Breast epithelium (tissue), 4 donors: Measurements from ENCODE around the gene RCHY1. TPM values are rescaled to one million over a fixed set of nuclear protein-coding genes. Genes with fewer than 3 reads are reported as not detected.
"Not testable (repeated sequence)": the region's sequence is repeated elsewhere in the genome, so short reads cannot be mapped to it uniquely, and the experiment has no call there.

Experiments used
- DNase-seq, 2 donors: peaks; one replicate each; pipeline ENCODE4 v3.0.0-alpha.2; 2019; ENCODE audit warnings: low spot score in 2 of 2
- H3K27ac ChIP-seq, 2 donors: fragments of 200-600 bp; sonication (generic) in 1 of 2; one replicate each; pipeline ENCODE4 v1.5.1; 2016 to 2019; ENCODE audit warnings: mild to moderate bottlenecking in 1 of 2
- H3K27me3 ChIP-seq, 2 donors: fragments of 200-600 bp; sonication (generic) in 1 of 2; one replicate each; pipeline versions ENCODE4 v1.5.1 to v1.6.0; 2017 to 2019; ENCODE audit warnings: control low read depth in 1 of 2, mild to moderate bottlenecking in 1 of 2
- H3K36me3 ChIP-seq: fragments of 200-600 bp; one replicate; pipeline ENCODE4 v1.5.1; 2019
- H3K4me1 ChIP-seq, 2 donors: fragments of 200-600 bp; sonication (generic); one replicate each; pipeline ENCODE4 v1.5.1; 2016 to 2019; ENCODE audit warnings: control low read depth in 1 of 2
- H3K4me3 ChIP-seq, 3 donors: fragments of 200-600 bp; sonication (generic); 1 replicate in 2 of 3; 2 replicates in 1 of 3; pipeline ENCODE4 v1.5.1; 2016 to 2019; ENCODE audit warnings: mild to moderate bottlenecking in 3 of 3, moderate library complexity in 2 of 3
- H3K9me3 ChIP-seq, 2 donors: fragments of 200-600 bp; sonication (generic) in 1 of 2; one replicate each; pipeline ENCODE4 v1.5.1; 2016 to 2019; ENCODE audit warnings: control low read depth in 1 of 2
- POLR2A ChIP-seq: fragments of 450-650 bp; IDR thresholded peaks from one replicate; pipeline ENCODE4 v1.6.1; 2016; ENCODE audit warnings: antibody characterized with exemption, mild to moderate bottlenecking, moderate library complexity
- POLR2AphosphoS5 ChIP-seq, 3 donors: sonication (generic); formaldehyde crosslinking; IDR thresholded peaks; one replicate each; pipeline ENCODE4 v1.6.1; 2017; ENCODE audit warnings: antibody characterized with exemption in 3 of 3
- intact Hi-C: fragments of 100-400 bp; cut with DNase I; formaldehyde crosslinking; loops from one replicate; pipeline ENCODE4 v1.15.1; 2023; ENCODE audit warnings: low total_unique reads
- total RNA-seq, 3 donors: library from RNA; depleted of rRNA; stranded (reverse); fragments of >200 nt; gene quantifications; one replicate each; pipeline ENCODE4 v1.1.0, GENCODE V29; 2016
- TF ChIP-seq, protein P1 (sequence below), 3 donors: fragments of 450-650 bp; IDR thresholded peaks; one replicate each; pipeline ENCODE4 v1.5.1; 2016 to 2017; ENCODE audit warnings: antibody characterized with exemption in 3 of 3, mild to moderate bottlenecking in 3 of 3, moderate library complexity in 3 of 3

The RCHY1 gene
- total RNA-seq, 3 donors from 2014 or later: 23.6 to 46.7 (median 25.6) TPM

DNA sequence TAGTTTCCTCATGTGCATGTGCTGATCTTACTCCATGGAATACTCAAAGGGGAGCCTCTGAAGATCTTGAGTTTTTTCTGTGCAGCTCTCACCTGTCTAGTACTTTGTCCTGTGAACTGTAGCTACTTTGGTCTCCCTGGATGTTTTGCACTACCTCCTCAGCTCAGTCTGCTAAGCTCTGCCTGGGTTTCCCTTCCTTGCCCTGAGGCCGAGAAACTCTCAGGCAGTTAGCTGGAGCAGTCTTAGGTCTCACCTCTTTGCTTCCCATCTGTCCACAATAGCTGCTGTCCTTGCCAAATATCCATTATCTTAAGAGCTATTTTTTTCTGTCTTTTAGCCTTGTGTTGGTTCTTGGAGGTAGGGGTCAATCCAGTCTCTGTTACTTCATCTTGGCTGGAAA, 11.7 kb upstream of the RCHY1 start:
- intact Hi-C loops: no loop called here
- H3K27ac ChIP-seq: no peak overlapping the region
- no peaks in the 10 kb centered on the region for H3K27me3 ChIP-seq
- H3K4me3 ChIP-seq: no peak overlapping the region
- TF ChIP-seq, protein P1, sequence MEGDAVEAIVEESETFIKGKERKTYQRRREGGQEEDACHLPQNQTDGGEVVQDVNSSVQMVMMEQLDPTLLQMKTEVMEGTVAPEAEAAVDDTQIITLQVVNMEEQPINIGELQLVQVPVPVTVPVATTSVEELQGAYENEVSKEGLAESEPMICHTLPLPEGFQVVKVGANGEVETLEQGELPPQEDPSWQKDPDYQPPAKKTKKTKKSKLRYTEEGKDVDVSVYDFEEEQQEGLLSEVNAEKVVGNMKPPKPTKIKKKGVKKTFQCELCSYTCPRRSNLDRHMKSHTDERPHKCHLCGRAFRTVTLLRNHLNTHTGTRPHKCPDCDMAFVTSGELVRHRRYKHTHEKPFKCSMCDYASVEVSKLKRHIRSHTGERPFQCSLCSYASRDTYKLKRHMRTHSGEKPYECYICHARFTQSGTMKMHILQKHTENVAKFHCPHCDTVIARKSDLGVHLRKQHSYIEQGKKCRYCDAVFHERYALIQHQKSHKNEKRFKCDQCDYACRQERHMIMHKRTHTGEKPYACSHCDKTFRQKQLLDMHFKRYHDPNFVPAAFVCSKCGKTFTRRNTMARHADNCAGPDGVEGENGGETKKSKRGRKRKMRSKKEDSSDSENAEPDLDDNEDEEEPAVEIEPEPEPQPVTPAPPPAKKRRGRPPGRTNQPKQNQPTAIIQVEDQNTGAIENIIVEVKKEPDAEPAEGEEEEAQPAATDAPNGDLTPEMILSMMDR (IDR thresholded peaks at IDR 0.05): no peak
- TF ChIP-seq POLR2A (no peak), POLR2AphosphoS5 (IDR thresholded peaks at IDR 0.05) (no peak)
- no peak for DNase-seq
- peaks cover 4% of the 10 kb centered on the region for H3K36me3 ChIP-seq
- H3K9me3 ChIP-seq: no peaks in the 10 kb centered on the region
- no peaks in the 10 kb centered on the region for H3K4me1 ChIP-seq

DNA sequence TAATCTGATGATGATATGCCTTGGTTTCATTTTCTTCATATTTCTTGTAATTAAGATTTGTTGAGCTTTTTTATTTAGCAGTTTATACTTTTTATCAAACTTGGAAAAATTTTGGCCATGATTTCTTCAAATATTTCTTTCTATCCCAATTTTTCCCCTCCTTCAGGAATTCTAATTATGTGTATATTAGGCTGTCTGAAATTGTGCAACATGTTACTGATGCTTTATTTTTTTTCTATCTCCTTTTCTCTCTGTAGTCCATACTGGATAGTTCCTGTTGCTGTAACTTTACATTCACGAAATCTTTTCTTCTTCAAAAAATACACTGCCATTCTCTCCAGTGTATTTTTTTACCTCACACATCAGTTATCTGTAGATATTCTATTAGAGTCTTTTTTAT, 10.9 kb upstream of the RCHY1 start:
- Histone ChIP-seq H3K27ac (no peak overlapping the region), H3K9me3 (no peaks in the 10 kb centered on the region), H3K36me3 (peaks cover 4% of the 10 kb centered on the region), H3K27me3 (no peaks in the 10 kb centered on the region), H3K4me3 (no peak overlapping the region), H3K4me1 (no peaks in the 10 kb centered on the region)
- intact Hi-C loops: no loop called here
- TF ChIP-seq, protein P1 (IDR thresholded peaks at IDR 0.05): no peak
- no peak for TF ChIP-seq POLR2AphosphoS5 (IDR thresholded peaks at IDR 0.05)
- TF ChIP-seq POLR2A: no peak
- no peak for DNase-seq

DNA sequence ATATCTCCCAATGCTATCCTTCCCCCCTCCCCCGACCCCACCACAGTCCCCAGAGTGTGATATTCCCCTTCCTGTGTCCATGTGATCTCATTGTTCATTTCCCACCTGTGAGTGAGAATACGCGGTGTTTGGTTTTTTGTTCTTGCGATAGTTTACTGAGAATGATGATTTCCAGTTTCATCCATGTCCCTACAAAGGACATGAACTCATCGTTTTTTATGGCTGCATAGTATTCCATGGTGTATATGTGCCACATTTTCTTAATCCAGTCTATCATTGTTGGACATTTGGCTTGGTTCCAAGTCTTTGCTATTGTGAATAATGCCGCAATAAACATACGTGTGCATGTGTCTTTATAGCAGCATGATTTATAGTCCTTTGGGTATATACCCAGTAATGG, 5.2 kb upstream of the RCHY1 start:
- DNase-seq, H3K27ac ChIP-seq, H3K4me1 ChIP-seq, H3K27me3 ChIP-seq, intact Hi-C loops, H3K4me3 ChIP-seq, H3K36me3 ChIP-seq, H3K9me3 ChIP-seq: not testable (repeated sequence)

DNA sequence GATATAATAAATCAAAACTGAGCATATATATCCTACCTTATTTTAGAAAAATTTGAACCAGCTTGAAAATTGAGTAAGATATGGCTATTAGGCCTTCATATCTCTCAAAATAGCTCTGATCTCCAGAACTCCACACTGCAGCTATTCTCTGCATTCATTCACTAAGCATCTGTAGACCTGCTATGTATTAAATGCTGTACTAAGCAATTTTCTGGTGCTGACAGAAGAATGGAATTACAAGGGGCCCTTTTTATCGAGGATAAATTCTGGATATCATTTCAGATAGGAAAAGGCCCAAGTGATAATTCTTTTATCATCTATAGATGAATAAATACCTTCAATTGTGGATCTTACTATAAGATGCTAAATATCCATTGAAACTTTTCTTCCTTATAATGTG, 1.9 kb upstream of the RCHY1 start:
- no peak for DNase-seq
- TF ChIP-seq, protein P1 (IDR thresholded peaks at IDR 0.05): no peak
- TF ChIP-seq POLR2A: no peak
- TF ChIP-seq POLR2AphosphoS5 (IDR thresholded peaks at IDR 0.05): no peak
- no peak overlapping the region for H3K4me3 ChIP-seq
- H3K4me1 ChIP-seq: peaks cover 0 to 15% of the 10 kb centered on the region in 2 donors
- no peak overlapping the region for H3K27ac ChIP-seq
- intact Hi-C loops: no loop called here
- H3K36me3 ChIP-seq: no peaks in the 10 kb centered on the region
- no peaks in the 10 kb centered on the region for H3K9me3 ChIP-seq
- no peaks in the 10 kb centered on the region for H3K27me3 ChIP-seq

DNA sequence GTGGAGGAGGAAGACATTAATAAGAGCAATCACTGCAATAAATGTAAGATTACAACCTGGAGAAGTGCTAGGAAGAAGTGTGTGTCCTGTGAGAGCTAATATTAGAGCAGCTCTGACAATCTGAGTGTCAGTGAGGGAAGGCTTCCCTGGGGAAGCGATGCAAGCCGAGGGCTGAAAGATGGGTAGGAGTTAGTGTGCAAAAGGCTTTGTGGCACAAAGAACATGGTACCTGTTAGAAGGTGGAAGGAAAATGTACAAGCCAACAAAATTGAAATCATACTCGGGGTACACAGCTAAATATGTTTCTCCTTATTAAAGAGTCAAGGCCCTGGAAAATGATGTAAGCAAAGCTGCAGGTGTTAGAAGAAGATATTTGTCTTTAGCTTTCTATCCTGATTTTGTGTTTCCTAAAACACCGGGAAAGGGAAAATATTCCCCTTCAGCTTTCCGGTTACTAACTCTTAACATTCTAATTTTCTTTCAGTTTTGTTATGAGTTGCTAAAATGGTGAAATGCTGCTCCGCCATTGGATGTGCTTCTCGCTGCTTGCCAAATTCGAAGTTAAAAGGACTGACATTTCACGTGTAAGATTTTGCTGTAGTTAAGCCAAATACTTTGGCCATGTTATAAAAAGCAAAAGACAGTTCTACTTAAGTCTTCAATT, 878 bp upstream of the RCHY1 start:
- Histone ChIP-seq H3K9me3 (no peaks in the 10 kb centered on the region), H3K4me3 (peak overlapping the region; percentile 61 to 86 (median 79)), H3K27me3 (no peaks in the 10 kb centered on the region), H3K36me3 (no peaks in the 10 kb centered on the region), H3K4me1 (peaks cover 0 to 16% of the 10 kb centered on the region in 2 donors), H3K27ac (peak overlapping the region; percentile 94 to 96)
- intact Hi-C loops: no loop called here
- TF ChIP-seq, protein P1 (IDR thresholded peaks at IDR 0.05): no peak
- TF ChIP-seq POLR2AphosphoS5 (IDR thresholded peaks at IDR 0.05): no peak
- TF ChIP-seq POLR2A: no peak
- no peak for DNase-seq
